CD4-positive, alpha-beta T cell treated with Interleukin-21 for 1 hour (primary cell): Measurements from ENCODE around the gene COMMD1.
"Not testable (repeated sequence)": the region's sequence is repeated elsewhere in the genome, so short reads cannot be mapped to it uniquely, and the experiment has no call there.

Experiments
- DNase-seq: peaks from one replicate; pipeline ENCODE4 v3.0.0-alpha.2; 2020

COMMD1 gene

DNA sequence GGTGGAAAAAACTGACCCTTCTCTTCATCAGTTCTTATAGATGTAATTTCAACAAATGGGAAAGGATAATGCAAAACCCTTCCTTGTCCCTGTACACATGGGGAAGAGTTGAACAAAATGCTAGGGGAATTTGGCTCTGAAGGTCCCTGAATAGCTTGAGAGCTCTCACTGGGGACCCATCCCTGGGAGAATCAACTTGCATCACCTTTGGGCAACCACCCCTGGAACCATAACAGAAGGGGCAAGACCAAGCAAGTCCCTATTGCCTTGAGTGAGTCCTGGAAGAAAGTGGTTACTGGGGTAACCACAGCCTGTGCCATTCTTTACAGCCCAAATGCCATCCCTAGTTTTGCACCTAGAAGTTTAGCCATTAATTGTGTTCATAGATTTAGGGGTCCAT lies 238.2 kb downstream of the COMMD1 start:
- DNase-seq, result no peak

GRCh38 chr2:62144689-62145477 lies 239.4 kb downstream of the COMMD1 start:
- no peak for DNase-seq

GRCh38 chr2:62145478-62146100 lies 240.1 kb downstream of the COMMD1 start:
- DNase-seq, result no peak

GRCh38 chr2:62146790-62147189 lies 241.3 kb downstream of the COMMD1 start:
- DNase-seq, result peak; percentile 41

- DNase-seq, result no peak
Observed at GRCh38 chr2:62147610-62148301, 242.3 kb downstream of the COMMD1 start.

DNA sequence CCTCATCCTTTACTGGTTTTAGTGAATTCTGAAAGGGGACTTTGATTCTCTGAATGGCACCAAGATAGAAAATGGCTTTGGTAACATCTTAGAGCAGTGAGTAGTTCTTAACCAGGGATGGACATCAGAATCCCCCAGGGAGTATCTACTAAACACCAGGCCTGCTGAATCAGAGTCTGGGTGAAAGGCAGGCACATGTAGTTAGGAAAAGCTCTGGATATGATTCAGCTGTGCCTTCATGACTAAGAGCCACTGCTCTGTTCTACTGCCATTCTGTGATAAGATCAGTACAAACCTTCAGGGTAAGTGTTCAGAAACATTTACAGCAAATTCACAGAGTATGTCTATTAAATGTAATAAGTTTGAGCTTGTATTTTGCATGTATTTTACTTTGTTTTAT lies 244.2 kb downstream of the COMMD1 start:
- no peak for DNase-seq

DNA sequence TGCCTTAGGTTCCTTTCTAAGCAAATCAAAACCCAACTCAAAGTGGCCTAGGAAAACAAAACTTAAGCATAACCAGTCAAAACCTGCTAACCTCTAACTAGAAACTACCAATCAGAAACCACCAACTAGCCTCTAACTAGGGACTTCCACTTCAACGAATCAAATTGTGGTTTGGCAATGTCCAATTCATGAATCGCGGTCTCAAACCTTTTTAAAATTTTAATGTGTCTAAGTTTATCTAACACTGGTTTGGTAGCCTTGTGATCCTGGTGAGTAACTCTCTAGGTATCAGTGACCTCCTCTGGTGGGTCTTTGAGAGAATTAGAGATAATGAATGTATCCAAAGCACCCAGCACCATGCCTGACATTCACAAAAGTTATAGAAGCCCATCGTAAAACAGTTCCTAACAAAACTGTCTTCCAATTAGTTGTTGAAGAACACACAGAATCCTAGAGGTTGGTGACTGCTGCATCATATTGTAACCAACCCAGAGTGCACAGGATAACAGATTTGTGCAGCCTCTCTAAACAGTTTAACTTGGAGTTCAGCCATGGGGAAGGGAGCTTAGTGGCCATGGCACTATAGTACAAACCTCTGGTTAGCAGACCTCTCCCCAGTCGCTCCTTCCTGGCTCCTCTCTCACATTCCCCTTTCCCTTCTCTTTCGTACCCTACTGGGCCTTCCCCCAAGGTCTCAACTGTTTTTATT lies 245.3 kb downstream of the COMMD1 start:
- DNase-seq, result no peak

DNA sequence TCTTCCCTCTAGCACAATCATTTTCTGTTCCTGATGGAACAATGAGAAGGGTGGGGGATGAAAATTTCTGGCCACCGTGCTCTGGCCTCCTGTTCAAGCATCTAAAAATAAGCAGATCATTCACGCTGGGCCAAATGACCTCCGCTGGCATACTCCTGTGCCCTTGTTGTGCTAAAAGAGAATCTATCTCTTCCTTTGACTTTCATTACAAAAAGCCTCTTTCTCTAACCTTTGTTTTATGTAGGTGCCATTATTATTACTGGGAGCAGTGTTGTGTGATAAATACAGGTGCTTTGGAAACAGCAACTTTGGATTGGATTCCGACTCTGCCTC lies 245.8 kb downstream of the COMMD1 start:
- DNase-seq, result no peak

DNA sequence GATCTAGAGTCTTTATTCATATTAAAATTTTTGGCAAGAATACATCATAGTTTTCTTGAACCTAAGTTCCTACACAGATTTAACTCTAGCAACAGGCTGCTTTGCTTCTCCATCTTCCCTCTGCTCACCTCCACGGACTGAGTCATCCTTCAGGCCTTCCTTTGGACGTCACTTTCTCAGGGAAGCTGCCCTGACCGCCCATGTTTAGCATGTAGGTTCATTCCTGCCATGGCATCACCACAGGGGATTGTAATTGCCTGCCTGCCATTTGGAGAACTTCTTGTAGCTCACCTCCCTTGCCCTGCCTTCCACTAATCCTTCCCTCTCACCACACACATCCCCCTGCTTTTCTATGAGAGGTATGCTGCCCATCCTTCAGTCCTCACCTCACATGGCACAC lies 246.5 kb downstream of the COMMD1 start:
- DNase-seq, result no peak

DNA sequence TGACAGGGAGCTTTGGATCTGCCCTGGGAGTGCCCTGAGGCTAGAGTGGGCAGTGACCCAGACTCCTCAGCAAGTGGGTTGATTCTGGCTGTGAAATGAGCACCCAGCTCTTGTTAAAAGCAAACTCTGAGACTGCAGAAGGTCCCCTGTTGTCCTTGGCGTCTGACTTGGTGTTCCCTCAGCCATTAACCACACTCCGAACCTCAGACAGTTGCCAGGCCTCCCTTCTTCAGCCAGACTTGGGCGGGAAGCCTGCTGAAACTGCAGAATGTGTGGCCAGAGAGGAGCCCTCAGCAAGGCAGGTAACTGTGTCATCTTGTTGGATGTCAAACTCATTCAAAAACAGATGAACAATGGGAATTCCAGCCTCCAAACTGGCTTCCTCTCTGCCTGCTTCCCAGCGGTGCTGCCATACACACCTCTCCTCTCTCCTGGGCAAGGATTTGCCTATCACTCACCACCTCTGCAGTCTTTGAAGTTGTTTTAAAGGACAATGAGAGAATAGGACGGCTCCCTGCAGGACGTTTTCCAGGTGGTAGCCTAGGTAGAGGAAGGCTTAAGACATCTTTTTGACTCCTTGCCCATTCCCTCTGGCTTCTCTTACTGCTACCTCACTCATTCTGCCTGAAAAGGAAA lies 251.5 kb downstream of the COMMD1 start:
- no peak for DNase-seq

DNA sequence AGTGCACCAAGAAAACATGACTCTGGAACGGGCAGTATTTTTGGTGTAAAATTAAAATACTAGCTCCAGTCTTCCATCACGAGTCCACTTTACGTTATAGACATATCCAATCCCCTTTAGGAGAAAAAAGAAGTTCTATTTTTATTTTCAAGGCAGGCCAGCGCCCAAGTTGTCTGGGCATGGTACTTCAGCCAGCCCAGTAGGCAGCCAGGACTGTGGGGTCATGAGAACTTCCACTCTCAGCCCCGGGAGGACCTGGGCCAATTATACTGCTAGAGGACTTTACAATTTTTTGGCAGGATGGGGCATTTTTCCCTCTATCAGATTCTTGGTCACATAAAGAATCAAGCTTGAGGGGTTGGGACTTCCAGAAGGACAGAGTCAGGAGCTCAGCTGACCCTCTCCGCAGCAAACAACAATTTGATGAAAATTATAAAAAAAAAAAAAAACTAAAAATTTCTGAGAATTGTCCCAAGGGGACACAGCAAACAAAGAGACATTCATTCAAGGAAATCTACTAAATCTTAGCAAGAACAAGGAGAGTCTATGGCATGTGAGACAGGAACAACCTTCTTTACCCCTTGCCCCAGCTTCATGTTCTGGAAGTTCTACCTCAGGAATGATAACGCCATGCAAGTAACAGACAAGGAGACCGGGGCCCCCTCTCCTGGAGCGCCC lies 253.1 kb downstream of the COMMD1 start:
- DNase-seq, result no peak

- DNase-seq, result not testable (repeated sequence)
Observed at GRCh38 chr2:62160691-62161090, 255.2 kb downstream of the COMMD1 start.

DNA sequence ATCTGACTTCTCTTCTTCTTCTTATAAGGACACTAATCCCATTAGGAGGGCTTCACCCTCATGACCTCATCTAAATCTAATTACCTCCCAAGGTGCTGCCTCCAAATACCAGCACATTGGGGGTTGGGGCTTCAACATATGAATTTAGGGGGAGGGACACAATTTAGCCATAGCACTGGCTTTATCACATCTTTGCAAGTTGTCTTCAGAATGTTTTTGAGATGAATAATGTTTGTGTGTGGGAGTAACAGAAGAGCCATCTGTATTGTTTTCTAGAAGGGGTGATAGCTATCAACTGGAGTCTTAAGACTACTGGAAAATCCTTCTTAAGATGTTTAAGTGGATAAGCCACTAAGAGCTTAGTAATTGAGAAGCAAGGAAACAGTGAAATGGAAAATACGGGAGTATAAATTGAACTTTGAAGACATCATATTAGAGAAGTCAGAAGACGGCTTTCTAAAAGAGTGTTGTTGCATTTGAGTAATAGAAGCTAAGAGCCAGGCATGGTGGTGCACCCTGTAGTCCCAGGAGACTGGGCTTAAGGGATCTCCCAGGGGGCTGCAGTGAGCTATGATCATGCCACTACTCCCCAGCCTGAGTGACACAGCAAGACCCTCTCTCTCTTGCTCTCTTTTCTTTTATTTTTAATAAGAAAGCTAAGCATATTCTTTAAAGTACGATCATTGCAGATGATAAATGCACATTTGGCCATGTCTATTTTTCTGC lies 257.8 kb downstream of the COMMD1 start:
- no peak for DNase-seq

GRCh38 chr2:62163834-62164233 lies 258.4 kb downstream of the COMMD1 start:
- DNase-seq, result no peak

- DNase-seq, result no peak
Observed at GRCh38 chr2:62175728-62176127, 270.3 kb downstream of the COMMD1 start.

DNA sequence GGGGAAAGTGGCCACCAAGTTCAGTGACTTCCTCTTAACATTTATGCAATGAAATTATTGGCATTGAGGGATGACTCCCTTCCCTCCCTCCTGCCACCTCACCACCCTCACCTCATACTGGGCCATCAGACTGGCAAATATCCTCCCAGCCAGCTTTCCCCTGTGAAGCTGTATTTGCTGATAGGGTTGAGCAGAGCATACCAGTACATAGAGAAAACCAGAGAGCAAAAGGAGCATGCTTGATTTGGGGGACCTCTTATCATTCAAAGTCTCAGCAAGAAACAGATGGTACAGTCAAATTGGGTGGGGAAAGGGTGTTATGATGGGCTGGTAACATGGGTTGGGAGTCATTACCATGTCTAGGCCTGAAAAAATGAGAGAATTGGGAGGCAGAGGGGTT lies 271.3 kb downstream of the COMMD1 start:
- DNase-seq, result no peak

- no peak for DNase-seq
Observed at GRCh38 chr2:62177392-62178049, 272.0 kb downstream of the COMMD1 start.

DNA sequence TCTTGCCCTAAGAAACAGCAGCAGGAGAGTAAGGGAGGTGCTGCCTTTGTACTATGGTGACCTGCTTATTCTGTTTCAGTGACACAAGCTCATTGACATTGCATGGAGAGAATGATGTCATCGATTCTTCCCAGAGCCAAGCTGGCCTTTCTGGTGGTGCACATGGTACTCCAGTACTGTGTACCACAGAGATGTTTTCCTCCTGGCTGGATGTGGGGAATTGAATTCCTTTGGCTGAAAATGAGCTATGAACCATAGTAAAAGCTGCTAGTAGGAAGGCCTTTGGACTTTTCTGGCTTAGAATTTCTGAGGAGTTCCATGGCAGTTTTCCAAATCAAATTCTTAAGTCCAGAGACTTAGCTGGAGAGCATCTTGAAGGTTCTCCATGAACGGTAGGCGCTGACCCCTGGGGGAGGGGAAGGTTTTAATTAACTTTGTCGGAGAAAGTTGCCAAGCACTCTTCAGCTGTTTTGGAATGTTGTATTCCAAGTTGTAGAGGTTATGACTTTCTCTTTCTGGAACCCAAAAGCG lies 273.3 kb downstream of the COMMD1 start:
- DNase-seq, result no peak

GRCh38 chr2:62180975-62181374 lies 275.5 kb downstream of the COMMD1 start:
- no peak for DNase-seq

- no peak for DNase-seq
Observed at GRCh38 chr2:62181843-62182242, 276.4 kb downstream of the COMMD1 start.
